GM21381 (cell line): Measurements from ENCODE around the gene OBP2A.
A peak's percentile ranks its signal among the peaks of the same experiment; 100 is the strongest.
"Not testable (repeated sequence)": the region's sequence is repeated elsewhere in the genome, so short reads cannot be mapped to it uniquely, and the experiment has no call there.

Source experiments
- ATAC-seq: cut with Tn5 transposase; IDR thresholded peaks from one replicate; pipeline ENCODE4 v1.9.1; 2021; ENCODE audit warnings: mild to moderate bottlenecking, moderate library complexity; ENCODE audit not compliant: unreplicated experiment

Gene OBP2A

GRCh38 chr9:135545646-135546176 is at the start of gene OBP2A:
OBP2A (plus strand) TSS chr9:135546126; CDS start chr9:135546181, 55 bp downstream.
- not testable (repeated sequence) for ATAC-seq

GRCh38 chr9:135498381-135499126 is 47.4 kb upstream of the OBP2A start:
- no peak for ATAC-seq

GRCh38 chr9:135499326-135500070 is 46.4 kb upstream of the OBP2A start:
- peak; percentile 52 for ATAC-seq

- ATAC-seq = peak; percentile 16
Observed at GRCh38 chr9:135500071-135500524, 45.8 kb upstream of the OBP2A start.

- peak; percentile 80 for ATAC-seq
Observed at GRCh38 chr9:135500525-135501260, 45.2 kb upstream of the OBP2A start, which contains the start of gene MRPS2. MRPS2 (plus strand) TSS chr9:135500682; CDS start chr9:135500711, 29 bp downstream.

GRCh38 chr9:135501261-135502167 is 44.4 kb upstream of the OBP2A start:
- no peak for ATAC-seq

GRCh38 chr9:135502168-135502872 is 43.6 kb upstream of the OBP2A start:
- ATAC-seq = no peak

GRCh38 chr9:135502873-135503321 is 43.0 kb upstream of the OBP2A start:
- no peak for ATAC-seq

- ATAC-seq = no peak
Observed at GRCh38 chr9:135503371-135504261, 42.3 kb upstream of the OBP2A start.

- ATAC-seq = no peak
Observed at GRCh38 chr9:135504262-135505243, 41.4 kb upstream of the OBP2A start.

- ATAC-seq = no peak
Observed at GRCh38 chr9:135505406-135506187, 40.3 kb upstream of the OBP2A start.

GRCh38 chr9:135506327-135507103 is 39.4 kb upstream of the OBP2A start:
- no peak for ATAC-seq

GRCh38 chr9:135507104-135508035 is 38.6 kb upstream of the OBP2A start:
- no peak for ATAC-seq

GRCh38 chr9:135508211-135508820 is 37.6 kb upstream of the OBP2A start:
- ATAC-seq = no peak
